Measurements from ENCODE around the gene KIAA1217. TPM values are rescaled to one million over a fixed set of nuclear protein-coding genes. Genes with fewer than 3 reads are reported as not detected.

Gene KIAA1217
- total RNA-seq, 1 experiment from 2014 or later, result 18.6 TPM

GRCh38 chr10:24574578-24575155 is 365.7 kb downstream of the KIAA1217 start:
- Histone ChIP-seq H4K20me1 (ENCODE audit: control insufficient read depth, insufficient read depth, insufficient read length) (no peaks in the 10 kb centered on the region), H3K79me1 (ENCODE audit: insufficient read depth, low read depth, low read length, poor library complexity, severe bottlenecking) (no peaks in the 10 kb centered on the region), H2BK5ac (ENCODE audit: insufficient read length, low read length) (no peak overlapping the region), H2BK20ac (ENCODE audit: low read depth, low read length, poor library complexity, severe bottlenecking) (no peak overlapping the region), H2BK15ac (ENCODE audit: low read depth, low read length) (no peak overlapping the region), H3K14ac (ENCODE audit: insufficient read depth, low read length) (no peak overlapping the region), H3K18ac (ENCODE audit: insufficient read length, low read depth, low read length) (no peak overlapping the region), H2BK120ac (ENCODE audit: low read depth, low read length, poor library complexity, severe bottlenecking) (no peak overlapping the region), H3T11ph (ENCODE audit: low read length) (no peak overlapping the region), H3K27ac (ENCODE audit: insufficient read length, low read depth, low read length) (no peak overlapping the region), H2AK5ac (ENCODE audit: insufficient read length, low read length) (no peak overlapping the region), H3K79me2 (ENCODE audit: insufficient read depth, low read length) (no peaks in the 10 kb centered on the region), H3K9ac (ENCODE audit: extremely low read depth, insufficient read length, low read length) (no peak overlapping the region), H3K56ac (ENCODE audit: insufficient read length, low read depth, low read length) (no peak overlapping the region), H2AFZ (ENCODE audit: low read length) (no peak overlapping the region), H4K5ac (ENCODE audit: insufficient read length, low read depth, low read length) (no peak overlapping the region), H3K4ac (ENCODE audit: low read depth, low read length) (no peak overlapping the region), H3K23ac (ENCODE audit: insufficient read length, low read depth, low read length) (no peak overlapping the region), H3K23me2 (ENCODE audit: insufficient read length, low read depth, low read length, poor library complexity, severe bottlenecking) (no peaks in the 10 kb centered on the region), H3K4me2 (ENCODE audit: insufficient read depth, insufficient read length, low read length) (no peak overlapping the region), H4K91ac (ENCODE audit: insufficient read length, low read depth, low read length) (no peak overlapping the region), H2BK12ac (ENCODE audit: insufficient read length, low read depth, low read length) (no peak overlapping the region), H4K8ac (replicated peaks; ENCODE audit: insufficient read length, low read depth, low read length) (no peak overlapping the region), H3K4me1 (ENCODE audit: insufficient read depth, low read length) (no peaks in the 10 kb centered on the region), H3K9me3 (ENCODE audit: control insufficient read depth, low read depth, low read length) (no peaks in the 10 kb centered on the region), H3K27me3 (ENCODE audit: insufficient read depth, low read length) (no peaks in the 10 kb centered on the region)
- H3K4me1 Mint-ChIP-seq, result peaks cover 12 to 17% of the 10 kb centered on the region in 2 experiments; a peak in 3 of 4 replicates
- H3K36me3 Mint-ChIP-seq (ENCODE audit: insufficient read depth in 1 of 3, low read depth in 3 of 3), result peaks cover 0 to 5% (median 0%) of the 10 kb centered on the region in 3 experiments; a peak in 2 of 7 replicates
- no CpG with 5 or more reads among the region's 3 CpGs for WGBS (ENCODE audit: extremely low coverage, insufficient read length, low lambda C conversion rate)
- peaks cover 5% of the 10 kb centered on the region for H3K27me3 Mint-ChIP-seq (ENCODE audit: low read depth)
- DNase-seq, result no peak
- H3K9me3 Mint-ChIP-seq, result peaks cover 0 to 3% of the 10 kb centered on the region in 2 experiments; a peak in 1 of 5 replicates
- TF ChIP-seq CTCF (conservative IDR thresholded peaks at IDR 0.05), result peak; percentile 35; the same call in 2 of the 3 replicates
- H3K27ac Mint-ChIP-seq, result no peak overlapping the region; a peak in 1 of 7 replicates
- H3K4me3 Mint-ChIP-seq, result no peak overlapping the region

All from H9 (cell line).